ENCODE results near the gene ATXN10.
"Not testable (repeated sequence)": the region's sequence is repeated elsewhere in the genome, so short reads cannot be mapped to it uniquely, and the experiment has no call there.

Gene ATXN10

GRCh38 chr22:45642986-45643385 is 28.6 kb upstream of the ATXN10 start:
- DNase-seq (ENCODE audit: low read depth), result no peak

- DNase-seq (ENCODE audit: low read depth), result no peak
These were observed 26.9 kb upstream of the ATXN10 start for GRCh38 chr22:45644714-45645113.

DNA sequence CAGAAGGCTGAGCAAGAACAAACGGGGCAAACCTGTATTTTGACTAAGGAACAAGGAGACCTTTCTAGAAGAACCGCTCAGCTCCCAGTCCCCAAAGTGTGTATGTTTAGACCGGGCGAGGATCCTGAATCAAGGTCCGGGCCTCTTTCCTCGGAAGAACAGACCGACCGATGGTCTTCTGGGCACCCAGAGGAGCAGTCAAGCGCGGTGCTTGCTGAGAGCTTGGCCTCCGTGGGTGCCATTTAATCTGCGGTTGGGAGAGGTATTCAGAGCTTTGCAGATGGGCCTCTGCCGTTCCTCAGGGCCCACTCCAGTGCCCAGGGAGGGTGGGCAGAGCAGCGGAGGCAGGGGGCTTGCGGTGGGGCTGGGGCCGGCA is 26.5 kb upstream of the ATXN10 start:
- DNase-seq (ENCODE audit: low read depth), result no peak

DNA sequence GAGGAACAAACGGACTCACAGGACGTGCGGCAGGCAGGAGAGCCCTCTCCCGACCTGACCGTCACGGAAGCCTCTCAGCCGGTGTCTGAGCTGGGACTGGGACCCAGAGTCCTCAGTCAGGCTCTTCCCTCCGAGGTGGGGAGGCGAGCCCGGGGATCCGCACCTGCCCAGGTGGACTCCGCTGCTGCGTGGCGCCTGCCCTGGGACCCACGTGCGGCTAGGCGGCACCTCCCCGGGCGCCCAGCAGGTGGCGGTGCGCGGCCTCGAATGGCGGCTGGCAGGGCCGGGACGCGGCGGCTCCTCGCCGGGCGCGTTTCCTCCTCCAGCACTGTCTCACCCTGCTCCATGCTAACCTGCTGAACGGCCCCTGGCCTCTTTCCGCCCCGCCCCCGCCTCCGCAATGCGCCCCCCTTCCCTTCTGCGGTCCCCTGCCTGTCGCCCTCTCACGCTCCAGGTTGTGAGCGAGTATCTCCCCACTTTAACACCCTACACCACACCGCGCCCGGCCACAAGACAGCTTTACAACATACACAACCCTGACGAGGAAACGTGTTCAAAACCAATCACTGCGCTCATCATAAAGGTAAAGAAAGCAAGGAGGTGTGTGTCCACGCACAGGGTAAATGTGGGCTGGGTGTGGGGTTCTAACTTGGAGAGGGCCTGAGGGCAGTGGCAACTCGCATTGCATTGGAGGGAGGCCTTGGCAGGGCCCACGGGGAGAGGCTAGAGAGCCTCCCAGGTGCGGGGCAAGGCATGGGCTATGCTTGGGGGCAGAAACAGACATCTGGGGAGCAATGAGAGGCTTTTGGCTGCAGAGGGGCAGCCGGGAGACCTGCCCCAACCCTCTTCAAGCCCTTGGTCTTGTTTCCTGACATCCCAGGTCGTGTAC is 25.9 kb upstream of the ATXN10 start:
- peak; percentile 25 for DNase-seq (ENCODE audit: low read depth)

DNA sequence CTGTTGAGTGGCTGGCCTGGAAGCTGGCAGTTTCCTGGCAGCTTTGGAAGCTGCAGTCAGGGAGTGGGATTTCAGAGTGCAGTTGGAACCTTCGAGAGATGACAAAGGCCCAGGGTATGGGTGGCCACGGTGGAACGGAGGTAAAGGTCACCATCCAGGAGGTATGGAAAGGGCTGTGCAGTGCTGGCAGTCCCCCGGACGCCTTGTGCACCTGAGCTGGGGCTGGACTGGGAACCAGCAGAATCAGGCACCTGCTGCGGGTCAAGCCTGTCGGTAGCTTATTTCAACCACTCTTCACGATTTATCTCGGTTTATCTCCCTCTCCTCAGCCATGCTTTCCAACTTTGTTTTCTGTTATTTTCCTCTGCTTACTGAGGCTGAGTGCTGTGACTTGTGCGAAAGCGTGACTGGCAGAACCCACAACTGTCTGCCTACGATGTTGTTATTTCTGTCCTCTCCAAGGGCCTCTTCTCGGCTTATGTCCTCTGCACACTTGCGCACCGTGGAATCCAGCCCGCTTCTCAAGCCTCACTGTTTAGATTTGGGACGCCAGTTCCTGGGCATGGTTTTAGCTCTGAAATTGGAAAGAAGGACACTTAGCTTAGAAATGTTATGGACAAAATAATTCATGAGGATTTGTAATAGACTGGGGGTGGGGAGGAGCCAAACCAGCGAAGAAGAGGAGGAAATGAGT is 24.0 kb upstream of the ATXN10 start:
- no peak for DNase-seq (ENCODE audit: low read depth)

DNA sequence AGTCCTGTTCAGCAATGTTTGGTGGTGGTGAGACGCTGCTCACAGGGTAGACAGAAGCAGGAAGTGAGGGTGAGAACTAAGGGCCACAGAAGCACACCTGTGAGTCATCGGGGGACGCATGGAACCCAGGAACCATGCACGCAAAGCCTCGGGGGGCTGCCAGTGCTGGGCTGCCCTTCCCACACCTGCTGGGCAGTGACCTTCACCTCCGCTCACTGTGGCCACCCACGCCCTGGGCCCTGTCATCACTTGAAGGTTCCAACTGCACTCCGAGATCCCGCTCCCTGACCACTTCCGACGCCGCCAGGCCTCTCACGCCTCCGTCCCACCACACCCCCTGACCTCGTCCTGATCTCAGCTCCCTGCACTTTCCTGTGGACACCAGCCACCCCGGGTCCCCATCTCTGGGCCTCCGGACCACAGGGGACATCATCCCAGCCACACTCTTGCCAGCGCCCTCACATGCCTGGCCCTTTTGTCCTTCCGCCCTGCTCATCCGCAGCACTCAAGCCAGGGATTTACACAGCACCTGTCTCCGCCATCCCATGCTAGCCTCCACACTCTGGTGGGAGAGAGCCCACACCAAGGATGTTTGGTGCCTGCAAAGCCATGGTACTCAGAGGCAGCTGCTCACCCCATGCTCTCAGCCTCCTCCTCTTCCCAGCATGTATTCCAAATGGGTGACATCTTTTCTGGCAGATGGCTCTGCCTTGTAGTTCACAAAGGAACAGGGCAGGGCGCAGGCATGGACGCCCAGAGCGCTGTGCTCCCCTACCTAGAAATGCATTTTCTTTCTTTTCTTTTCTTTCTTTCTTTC is 23.1 kb upstream of the ATXN10 start:
- DNase-seq (ENCODE audit: low read depth), result no peak

DNA sequence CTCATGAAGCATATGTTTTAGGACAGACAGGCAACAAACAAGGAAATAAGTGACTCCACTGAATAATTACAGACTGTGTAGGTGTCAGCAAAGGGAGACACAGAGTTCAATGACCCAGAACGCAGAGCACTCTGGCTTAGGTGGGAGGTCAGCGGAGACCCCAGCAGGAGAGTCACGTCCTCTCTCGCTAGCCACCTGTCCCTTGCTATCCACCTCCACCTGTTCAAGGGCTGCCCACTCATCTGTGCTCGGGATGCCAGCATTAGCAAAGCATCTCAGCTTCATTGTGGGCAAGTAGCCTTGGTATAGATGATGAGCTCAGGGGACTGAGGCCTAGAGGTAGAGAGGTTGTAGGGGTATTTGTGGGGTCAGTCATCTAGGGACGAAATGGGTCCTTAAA is 21.8 kb upstream of the ATXN10 start:
- DNase-seq (ENCODE audit: low read depth), result no peak

DNA sequence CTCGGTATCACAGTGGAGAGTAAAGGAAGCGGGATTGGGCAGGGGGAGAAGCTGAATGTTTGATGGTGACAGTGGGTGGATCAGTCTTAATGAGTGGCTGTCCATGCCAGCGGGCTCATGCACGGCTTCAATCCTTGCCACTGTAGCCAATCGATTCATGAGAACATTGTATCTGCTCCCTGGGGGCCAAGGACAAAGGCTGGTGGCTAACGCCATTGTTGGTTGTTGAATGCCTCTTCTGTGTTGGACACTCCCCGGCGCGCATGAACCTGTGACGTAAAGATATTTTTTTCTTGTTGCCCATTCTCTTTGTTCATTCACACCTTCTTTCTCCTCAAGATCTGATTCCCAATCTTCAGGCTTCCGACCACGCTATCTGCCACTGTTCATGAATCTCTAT is 20.9 kb upstream of the ATXN10 start:
- DNase-seq (ENCODE audit: low read depth), result no peak

- DNase-seq (ENCODE audit: low read depth), result no peak
These were observed 19.6 kb upstream of the ATXN10 start for GRCh38 chr22:45651931-45652528.

- no peak for DNase-seq (ENCODE audit: low read depth)
These were observed 15.1 kb upstream of the ATXN10 start for GRCh38 chr22:45656577-45656976.

DNA sequence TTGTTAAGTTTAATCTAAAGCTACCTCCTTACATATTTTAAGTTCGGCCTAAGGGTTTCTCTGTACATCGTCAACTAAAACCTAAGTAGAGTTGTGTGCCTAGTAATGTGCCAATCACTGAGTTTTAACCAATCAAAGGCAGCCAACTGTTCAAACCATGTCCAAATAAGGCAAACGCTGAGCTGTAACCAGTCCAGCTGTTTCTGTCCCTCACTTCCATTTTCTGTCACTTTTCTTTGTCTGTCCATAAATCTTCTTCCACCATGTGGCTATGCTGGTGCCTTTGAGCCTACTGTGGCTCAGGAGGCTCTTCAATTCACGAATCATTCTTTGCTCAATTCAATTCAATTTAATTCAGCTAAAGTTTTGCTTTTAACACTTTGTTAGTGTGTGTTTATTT is 13.9 kb upstream of the ATXN10 start:
- DNase-seq (ENCODE audit: low read depth), result no peak

- DNase-seq (ENCODE audit: low read depth), result no peak
These were observed 7.4 kb upstream of the ATXN10 start for GRCh38 chr22:45664136-45664646.

DNA sequence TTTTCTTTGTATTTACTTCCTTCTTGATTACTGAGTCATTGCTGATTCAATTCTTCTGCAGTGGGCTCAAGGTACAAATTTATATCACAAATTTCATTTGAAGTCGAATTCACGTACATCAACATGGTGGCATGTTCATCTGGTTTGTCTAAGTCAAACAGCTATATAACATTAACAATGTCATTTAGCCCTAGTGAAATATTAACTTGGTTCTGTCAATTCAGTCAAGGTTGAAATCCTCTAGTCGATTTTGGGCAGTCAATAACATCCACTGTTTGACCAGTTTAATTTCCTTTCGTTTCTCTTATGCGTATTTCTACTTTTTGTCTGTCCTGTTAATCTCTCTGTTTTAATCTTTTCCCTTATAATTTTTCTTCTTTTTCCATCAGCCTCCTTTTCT is 4.1 kb upstream of the ATXN10 start:
- no peak for DNase-seq (ENCODE audit: low read depth)

GRCh38 chr22:45670363-45670762 is 1.3 kb upstream of the ATXN10 start:
- DNase-seq (ENCODE audit: low read depth), result not testable (repeated sequence)

- no peak for DNase-seq (ENCODE audit: low read depth)
These were observed 452 bp upstream of the ATXN10 start for GRCh38 chr22:45670981-45671782.

- no peak for DNase-seq (ENCODE audit: low read depth)
These were observed 1.2 kb downstream of the ATXN10 start for GRCh38 chr22:45672564-45673481.

- no peak for DNase-seq (ENCODE audit: low read depth)
These were observed 2.0 kb downstream of the ATXN10 start for GRCh38 chr22:45673482-45674175.

GRCh38 chr22:45676024-45676423 is 4.4 kb downstream of the ATXN10 start:
- DNase-seq (ENCODE audit: low read depth), result no peak

DNA sequence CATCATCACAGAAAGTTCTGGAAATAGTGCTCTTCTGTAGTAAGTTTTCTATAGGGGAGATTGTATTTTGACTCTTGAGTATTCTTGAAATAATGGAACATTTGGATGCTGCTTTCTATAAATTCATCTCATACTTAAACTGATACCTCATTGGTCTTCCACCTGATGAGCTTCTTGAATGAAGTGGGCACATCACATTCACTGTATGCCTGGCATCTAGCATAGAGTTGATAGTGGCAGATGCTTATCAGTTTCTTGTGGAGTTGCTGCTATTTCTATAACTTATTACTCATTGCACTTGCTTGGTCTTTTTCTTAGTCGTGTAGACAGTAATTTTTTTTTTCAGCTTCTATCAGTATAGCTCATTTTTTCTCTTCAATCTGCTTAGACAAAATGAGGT is 5.4 kb downstream of the ATXN10 start:
- no peak for DNase-seq (ENCODE audit: low read depth)
